ENCODE measurements around the gene RPL10L. TPM values are rescaled to one million over a fixed set of nuclear protein-coding genes. Genes with fewer than 3 reads are reported as not detected.

RPL10L gene
- total RNA-seq, 6 donors from 2014 or later, result not detected

GRCh38 chr14:46661728-46662127 lies 10.1 kb upstream of the RPL10L start:
- no peak for DNase-seq
- H3K4me1 ChIP-seq, result no peaks in the 10 kb centered on the region
- H3K27me3 ChIP-seq, result no peaks in the 10 kb centered on the region
- peaks cover 0 to 4% (median 0%) of the 10 kb centered on the region in 4 donors for H3K9me3 ChIP-seq
- no peak for TF ChIP-seq EP300 (IDR thresholded peaks at IDR 0.05)
- no peak for TF ChIP-seq POLR2AphosphoS5 (IDR thresholded peaks at IDR 0.05)
- no peak for TF ChIP-seq POLR2A (IDR thresholded peaks at IDR 0.05)
- TF ChIP-seq CTCF (IDR thresholded peaks at IDR 0.05), result no peak
- 29 to 63% methylated on average over 1 of the region's 1 CpG for WGBS, 2 donors
- no peak for ATAC-seq (ENCODE audit: low FRiP score in 2 of 2)
- no peaks in the 10 kb centered on the region for H3K36me3 ChIP-seq
- no peak overlapping the region for H3K27ac ChIP-seq
- no peak overlapping the region for H3K4me3 ChIP-seq

GRCh38 chr14:46653031-46653755 lies 1.6 kb upstream of the RPL10L start:
- H3K9me3 ChIP-seq, result no peaks in the 10 kb centered on the region
- no peaks in the 10 kb centered on the region for H3K36me3 ChIP-seq
- no peak for DNase-seq
- H3K27ac ChIP-seq, result no peak overlapping the region
- no peak overlapping the region for H3K4me3 ChIP-seq
- H3K4me1 ChIP-seq, result no peaks in the 10 kb centered on the region
- no peak for ATAC-seq (ENCODE audit: low FRiP score in 2 of 2)
- H3K27me3 ChIP-seq, result no peaks in the 10 kb centered on the region
- TF ChIP-seq EP300 (IDR thresholded peaks at IDR 0.05) (no peak), CTCF (IDR thresholded peaks at IDR 0.05) (no peak), POLR2A (IDR thresholded peaks at IDR 0.05) (no peak)

- Histone ChIP-seq H3K27me3 (no peaks in the 10 kb centered on the region), H3K27ac (no peak overlapping the region), H3K9me3 (no peaks in the 10 kb centered on the region), H3K4me1 (no peaks in the 10 kb centered on the region), H3K4me3 (no peak overlapping the region), H3K36me3 (no peaks in the 10 kb centered on the region)
- ATAC-seq (ENCODE audit: low FRiP score in 2 of 2), result no peak
- no peak for TF ChIP-seq POLR2A (IDR thresholded peaks at IDR 0.05)
- no peak for DNase-seq
These were observed 4.8 kb downstream of the RPL10L start for GRCh38 chr14:46646796-46647195.

GRCh38 chr14:46626876-46627275 lies 24.7 kb downstream of the RPL10L start:
- ATAC-seq (ENCODE audit: low FRiP score in 2 of 2) (no peak), DNase-seq (no peak)
- Histone ChIP-seq H3K4me3 (no peak overlapping the region), H3K9me3 (no peaks in the 10 kb centered on the region), H3K36me3 (no peaks in the 10 kb centered on the region), H3K27ac (no peak overlapping the region), H3K4me1 (no peaks in the 10 kb centered on the region), H3K27me3 (no peaks in the 10 kb centered on the region)
- 69 to 73% methylated on average over 3 of the region's 3 CpGs for WGBS, 2 donors
- no peak for TF ChIP-seq POLR2A (IDR thresholded peaks at IDR 0.05)
- no peak for TF ChIP-seq EP300 (IDR thresholded peaks at IDR 0.05)
- no peak for TF ChIP-seq POLR2AphosphoS5 (IDR thresholded peaks at IDR 0.05)
- no peak for TF ChIP-seq CTCF (IDR thresholded peaks at IDR 0.05)

Data from upper lobe of left lung (tissue), 6 donors.